K562 (cell line): Measurements from ENCODE around the gene AKR1D1. TPM values are rescaled to one million over a fixed set of nuclear protein-coding genes. Genes with fewer than 3 reads are reported as not detected.

Experiments
- ATF1 ChIP-seq, 2 experiments: fragments of 450-650 bp in 1 of 2; IDR thresholded peaks; 2 replicates each; pipeline ENCODE4 v1.6.1; 2016; ENCODE audit warnings: missing compliant biosample characterization in 1 of 2, missing genetic modification characterization in 1 of 2
- C11orf30 ChIP-seq: fragments of 450-650 bp; IDR thresholded peaks from 2 replicates; pipeline ENCODE4 v1.6.1; 2016; ENCODE audit warnings: low read depth, mild to moderate bottlenecking
- DPF2 ChIP-seq: fragments of 450-650 bp; IDR thresholded peaks from 2 replicates; pipeline ENCODE4 v1.6.1; 2016
- E2F3 ChIP-seq: fragments of 250-450 bp; sonication (Bioruptor Pico); IDR thresholded peaks from 2 replicates; pipeline ENCODE4 v1.4.0; 2020; ENCODE audit warnings: mild to moderate bottlenecking
- FOXA3 ChIP-seq, 2 experiments: fragments of 450-650 bp in 1 of 2; sonication (generic) in 1 of 2; formaldehyde crosslinking; IDR thresholded peaks in 1 of 2; conservative IDR thresholded peaks in 1 of 2; 2 replicates each; pipeline versions ENCODE4 v1.4.0 to v1.8.0; 2020 to 2022; ENCODE audit warnings: mild to moderate bottlenecking in 2 of 2, missing genetic modification reagents in 1 of 2
- HCFC1 ChIP-seq: IDR thresholded peaks from 2 replicates; pipeline ENCODE4 v1.6.1; 2012; ENCODE audit warnings: low read depth, low read length, improper control_type of control experiment
- HOXB6 ChIP-seq: fragments of 250-450 bp; sonication (Bioruptor Pico); IDR thresholded peaks from 2 replicates; pipeline ENCODE4 v1.5.1; 2022; ENCODE audit warnings: mild to moderate bottlenecking, borderline replicate concordance
- MAFG ChIP-seq: fragments of 450-650 bp; conservative IDR thresholded peaks from 2 replicates; pipeline ENCODE4 v1.6.1; 2016; ENCODE audit warnings: missing genetic modification characterization, missing compliant biosample characterization
- MTA2 ChIP-seq: fragments of 450-650 bp; IDR thresholded peaks from 2 replicates; pipeline ENCODE4 v1.6.1; 2016; ENCODE audit warnings: low read depth
- MYNN ChIP-seq, 2 experiments: sonication (generic); formaldehyde crosslinking in 1 of 2; IDR thresholded peaks; 2 replicates each; pipeline versions ENCODE4 v1.5.0 to v1.6.1; 2016 to 2020; ENCODE audit warnings: antibody characterized with exemption in 1 of 2, missing genetic modification reagents in 1 of 2
- RBM34 ChIP-seq: fragments of 200-400 bp; formaldehyde crosslinking; IDR thresholded peaks from 2 replicates; pipeline ENCODE4 v1.6.1; 2018; ENCODE audit warnings: low read length, borderline replicate concordance; ENCODE audit not compliant: insufficient read depth
- SNIP1 ChIP-seq: fragments of 450-650 bp; IDR thresholded peaks from 2 replicates; pipeline ENCODE4 v1.7.1; 2017; ENCODE audit warnings: low read depth, mild to moderate bottlenecking
- STAT5A ChIP-seq: IDR thresholded peaks from 2 replicates; pipeline ENCODE4 v1.6.1; 2012; ENCODE audit warnings: low read length, inconsistent platforms, borderline replicate concordance
- TAL1 ChIP-seq: fragments of 450-650 bp; IDR thresholded peaks from 2 replicates; pipeline ENCODE4 v1.6.1; 2016; ENCODE audit warnings: mild to moderate bottlenecking
- TCF7 ChIP-seq: sonication (generic); IDR thresholded peaks from 2 replicates; pipeline ENCODE4 v1.6.1; 2016; ENCODE audit warnings: antibody characterized with exemption, borderline replicate concordance
- ZBTB26 ChIP-seq: fragments of 450-650 bp; formaldehyde crosslinking; IDR thresholded peaks from 2 replicates; pipeline ENCODE4 v1.4.0; 2022; ENCODE audit warnings: missing genetic modification characterization
- polyA plus RNA-seq, 8 experiments: library from polyadenylated mRNA; depleted of rRNA in 4 of 8; stranded (reverse) in 5 of 8; unstranded in 3 of 8; fragments of >200 nt; fragmentation: Nextera tagmentation in 2 of 8; fragmentation: Illumina TruSeq in 1 of 8; extraction: Ambion mirVana in 2 of 8; extraction: Trizol in 1 of 8; gene quantifications; 2 replicates each; pipeline versions ENCODE4 v1.2.1 to v1.2.3, GENCODE V29; 2011 to 2014; ENCODE audit warnings: inconsistent platforms in 1 of 8, missing spikeins in 1 of 8
- total RNA-seq, 7 experiments: library from RNA; depleted of rRNA in 6 of 7; stranded (reverse); fragments of >200 nt in 6 of 7; fragmentation: Illumina TruSeq in 2 of 7; extraction: Trizol in 2 of 7; gene quantifications; 2 replicates each; pipeline versions ENCODE4 v1.2.1 to v1.2.3, GENCODE V29; 2011 to 2021; ENCODE audit warnings: low replicate concordance in 1 of 7

AKR1D1 gene
- total and polyA plus RNA-seq, 9 of the 15 experiments (the other 6 are each of a cell fraction or from before 2014, with no cell fraction given): not detected

GRCh38 chr7:138044897-138045296 is 31.4 kb upstream of the AKR1D1 start (continued):
- TF ChIP-seq FOXA3 (CRISPR knock-in tag; conservative IDR thresholded peaks at IDR 0.05 in 1 of 2, IDR thresholded peaks at IDR 0.05 in 1 of 2) (peak in 1 of 2 experiments; percentile 46; a peak in 1 of 4 replicates), HOXB6 (CRISPR knock-in tag) (no peak), STAT5A (no peak), C11orf30 (0 out of 2 replicates have a peak, but pooled peaks have one; percentile 15), TAL1 (0 out of 2 replicates have a peak, but pooled peaks have one; percentile 8), MYNN (IDR thresholded peaks at IDR 0.05) (no peak), MYNN (CRISPR knock-in tag; IDR thresholded peaks at IDR 0.05) (no peak), RBM34 (no peak), E2F3 (no peak), TCF7 (no peak), DPF2 (0 out of 2 replicates have a peak, but pooled peaks have one; percentile 41), ZBTB26 (no peak), MAFG (peak; percentile 28; the same call in 1 of the 2 replicates), SNIP1 (no peak), ATF1 (CRISPR knock-in tag; IDR thresholded peaks at IDR 0.05) (no peak), ATF1 (tag; IDR thresholded peaks at IDR 0.05) (no peak), MTA2 (no peak), HCFC1 (no peak)
